GM18873 (cell line): ENCODE data around the gene BEST2.
A peak's percentile ranks its signal among the peaks of the same experiment; 100 is the strongest.
"Not testable (repeated sequence)": the region's sequence is repeated elsewhere in the genome, so short reads cannot be mapped to it uniquely, and the experiment has no call there.

Experiments used
- ATAC-seq: cut with Tn5 transposase; IDR thresholded peaks from one replicate; pipeline ENCODE4 v1.9.1; 2021; ENCODE audit warnings: mild to moderate bottlenecking, moderate library complexity, moderate number of reproducible peaks; ENCODE audit not compliant: unreplicated experiment, low FRiP score

The BEST2 gene

DNA sequence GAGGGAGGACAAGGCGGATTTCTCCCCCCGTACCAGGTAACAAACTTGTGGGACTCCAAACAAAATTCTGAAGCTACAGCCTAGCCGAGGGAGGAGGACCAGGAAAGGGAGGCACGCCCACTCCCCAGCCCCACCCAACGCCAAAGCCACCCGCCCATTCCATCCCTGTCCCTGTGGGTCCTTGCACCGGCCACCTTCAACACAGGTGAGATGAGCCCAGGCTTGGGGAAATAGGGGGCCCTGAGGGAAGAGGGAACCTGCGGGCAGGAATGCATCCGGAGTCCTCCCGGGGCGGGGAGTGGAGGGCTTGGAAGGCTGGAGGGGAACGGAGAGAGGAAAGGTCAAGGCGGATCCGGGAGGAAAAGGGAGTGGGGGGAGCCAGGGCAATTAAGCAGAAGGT, at the start of gene BEST2:
Gene BEST2, plus strand, starts transcription at position 157 of the 400 bp plus-strand sequence. CDS start 802 bp downstream, outside the sequence.
- no peak for ATAC-seq

DNA sequence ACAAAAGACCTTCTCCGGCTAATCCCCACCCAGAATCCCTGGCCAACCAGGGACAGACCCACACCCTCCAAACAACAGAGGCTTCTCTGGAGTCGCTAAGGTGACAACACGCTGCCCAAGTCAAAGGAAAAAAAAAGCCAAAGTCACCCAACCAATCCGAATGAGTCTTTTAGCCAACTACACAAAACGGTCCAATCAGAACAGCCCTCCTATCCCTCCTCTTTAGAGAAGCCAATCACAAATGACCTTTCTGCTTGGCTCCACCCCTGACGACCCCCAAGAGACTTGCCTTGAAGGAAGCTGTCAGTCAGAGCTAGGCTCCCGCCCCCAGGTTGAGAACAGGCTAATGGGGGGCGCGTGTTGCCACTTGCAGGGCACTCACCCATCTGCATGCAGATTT, 48.5 kb upstream of the BEST2 start:
- no peak for ATAC-seq

DNA sequence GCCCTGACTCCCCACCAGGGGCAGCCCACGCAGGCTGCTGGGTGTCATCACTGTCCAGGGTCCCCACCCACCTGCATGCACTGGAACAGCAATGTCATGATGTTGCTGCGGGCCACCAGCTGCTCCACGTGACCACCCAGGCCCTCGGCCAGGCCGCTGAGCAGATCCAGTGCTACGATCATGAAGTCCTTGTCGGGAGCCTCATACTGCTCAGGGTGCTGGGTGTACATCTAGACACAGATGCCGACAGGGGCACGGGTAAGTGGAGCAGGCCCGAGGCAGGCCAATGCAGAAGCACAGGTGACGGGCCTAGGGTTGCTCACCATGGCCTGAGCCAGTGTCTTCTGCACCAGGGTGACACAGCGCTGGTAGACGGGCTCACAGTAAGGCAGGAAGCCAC, 46.4 kb upstream of the BEST2 start:
- ATAC-seq = no peak

DNA sequence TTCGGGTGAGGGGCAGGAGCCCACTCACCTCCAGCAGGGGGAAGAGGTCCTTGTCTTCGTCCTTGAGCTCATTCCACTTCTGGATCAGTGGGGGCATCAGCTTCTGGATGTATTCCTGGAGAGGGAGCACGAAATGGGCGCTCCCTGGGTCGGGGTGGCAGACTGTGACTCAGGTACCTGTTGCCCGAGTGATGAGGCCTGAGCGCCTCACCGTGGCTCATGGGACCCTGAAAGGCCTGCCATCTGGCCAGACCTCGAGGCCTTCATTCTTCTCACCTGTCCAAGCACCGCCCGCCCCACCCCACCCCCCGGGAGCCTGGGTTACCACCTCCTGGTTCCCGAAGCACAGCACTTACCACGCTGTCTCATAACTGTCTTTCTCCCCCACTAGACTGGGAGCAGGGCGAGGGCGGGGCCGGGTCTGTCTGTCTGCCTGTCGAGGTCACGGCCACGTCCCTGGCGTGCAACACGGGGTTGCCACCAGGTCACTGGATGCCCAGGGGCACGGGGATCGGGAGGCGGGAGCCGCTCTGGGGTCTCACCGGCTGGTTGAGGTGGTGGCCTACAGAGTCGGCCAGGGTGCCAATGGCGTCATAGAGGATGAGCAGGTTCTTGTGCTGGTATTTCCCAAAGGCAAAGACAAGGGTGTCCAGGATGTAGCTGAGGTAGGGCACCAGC, 45.8 kb upstream of the BEST2 start:
- no peak for ATAC-seq

DNA sequence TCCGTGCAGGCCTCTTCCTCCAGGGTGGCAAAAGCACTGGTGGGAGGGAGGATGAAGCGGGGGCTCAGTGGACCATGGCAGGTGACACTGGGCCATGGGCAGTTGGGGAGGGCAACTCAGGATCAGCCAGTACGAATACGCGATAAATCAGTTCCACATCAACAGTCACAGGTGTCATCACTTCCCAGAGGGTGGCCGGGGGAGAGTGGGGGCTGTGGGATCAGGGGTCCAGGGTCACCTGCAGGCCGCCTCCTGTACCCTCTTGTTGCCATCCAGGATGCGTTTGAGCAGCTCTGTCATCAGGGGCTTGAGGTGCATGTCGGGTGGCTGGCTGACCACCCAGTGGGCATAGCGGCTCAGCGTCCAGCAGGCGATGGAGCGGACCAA, 45.3 kb upstream of the BEST2 start:
- ATAC-seq = no peak

DNA sequence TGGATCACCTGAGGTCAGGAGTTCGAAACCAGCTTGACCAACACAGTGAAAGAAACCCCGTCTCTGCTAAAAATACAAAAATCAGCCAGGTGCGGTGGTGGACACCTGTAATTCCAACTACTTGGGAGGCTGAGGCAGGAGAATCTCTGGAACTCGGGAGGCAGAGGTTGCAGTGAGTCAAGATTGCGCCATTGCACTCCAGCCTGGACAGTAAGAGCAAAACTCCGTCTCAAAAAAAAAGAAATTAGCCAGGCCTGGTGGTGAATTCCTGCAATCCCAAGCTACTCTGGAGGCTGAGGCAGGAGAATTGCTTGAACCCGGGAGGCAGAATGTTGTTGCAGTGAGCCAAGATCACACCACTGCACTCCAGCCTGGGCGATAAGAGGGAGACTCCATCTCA, 43.0 kb upstream of the BEST2 start:
- no peak for ATAC-seq

DNA sequence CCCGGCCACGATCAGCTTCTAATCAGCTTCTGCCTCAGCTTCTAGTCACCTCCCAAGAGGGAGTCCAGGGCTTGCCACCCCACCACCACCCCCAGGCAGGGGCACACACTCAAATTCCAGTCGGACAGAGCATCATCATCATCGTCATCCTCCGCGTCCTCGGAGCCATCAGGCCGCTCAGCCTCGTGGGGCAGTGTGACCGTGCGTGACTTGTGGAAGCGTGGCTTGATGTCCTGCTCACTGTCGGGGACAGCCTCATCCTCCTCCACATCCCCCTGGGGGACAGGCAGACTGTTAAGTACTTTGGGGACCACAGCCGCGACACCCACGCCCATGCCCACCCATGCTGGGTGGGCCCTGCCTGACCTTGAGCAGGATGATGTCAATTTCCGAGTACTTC, 40.4 kb upstream of the BEST2 start:
- ATAC-seq = no peak

DNA sequence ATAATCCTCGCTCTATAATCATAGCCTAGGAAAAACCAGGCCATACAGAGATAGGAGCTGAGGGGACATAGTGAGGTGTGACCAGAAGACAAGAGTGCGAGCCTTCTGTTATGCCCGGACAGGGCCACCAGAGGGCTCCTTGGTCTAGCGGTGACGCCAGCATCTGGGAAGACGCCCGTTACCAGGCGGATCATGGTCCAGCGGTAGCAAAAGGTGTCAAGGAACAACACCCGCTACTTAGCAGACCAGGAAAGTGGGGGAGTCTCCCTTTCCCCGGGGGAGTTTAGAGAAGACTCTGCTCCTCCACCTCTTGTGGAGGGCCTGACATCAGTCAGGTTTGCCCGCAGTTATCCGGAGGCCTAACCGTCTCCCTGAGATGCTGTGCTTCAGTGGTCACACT, 39.5 kb upstream of the BEST2 start:
- not testable (repeated sequence) for ATAC-seq

DNA sequence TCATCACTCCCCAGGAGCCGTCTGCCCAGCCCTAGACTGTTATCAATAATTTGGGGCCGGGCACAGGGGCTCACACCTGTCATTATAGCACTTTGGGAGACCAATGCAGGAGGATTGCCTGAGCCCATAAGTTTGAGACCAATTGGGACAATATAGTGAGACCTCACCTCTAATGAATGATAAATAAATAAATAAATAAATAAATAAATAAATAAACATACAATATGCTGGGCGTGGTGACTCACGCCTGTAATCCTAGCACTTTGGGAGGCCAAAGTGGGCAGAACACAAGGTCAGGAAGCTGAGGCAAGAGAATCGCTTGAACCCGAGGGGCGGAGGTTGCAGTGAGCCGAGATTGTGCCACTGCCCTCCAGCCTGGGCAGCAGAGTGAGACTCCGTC, 38.3 kb upstream of the BEST2 start:
- not testable (repeated sequence) for ATAC-seq

DNA sequence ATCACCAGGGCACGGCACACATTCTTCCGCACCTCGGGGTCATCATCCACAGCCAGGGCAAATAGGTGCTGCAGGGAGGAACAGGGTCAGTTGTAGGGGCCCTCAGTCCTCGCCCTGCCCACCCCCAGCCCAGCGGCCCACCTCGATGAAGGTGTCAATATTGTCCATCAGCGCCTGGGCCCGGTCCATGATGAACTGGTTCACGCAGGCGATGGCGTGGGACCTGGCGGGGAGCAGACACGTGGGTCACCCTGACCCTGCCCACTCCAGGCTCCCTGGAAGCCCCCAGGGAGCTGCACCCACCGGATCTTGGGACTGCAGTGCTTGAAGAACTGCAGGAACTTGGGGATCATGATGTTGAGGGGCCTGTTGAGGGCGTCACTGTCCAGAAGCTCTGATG, 36.5 kb upstream of the BEST2 start:
- ATAC-seq = no peak

DNA sequence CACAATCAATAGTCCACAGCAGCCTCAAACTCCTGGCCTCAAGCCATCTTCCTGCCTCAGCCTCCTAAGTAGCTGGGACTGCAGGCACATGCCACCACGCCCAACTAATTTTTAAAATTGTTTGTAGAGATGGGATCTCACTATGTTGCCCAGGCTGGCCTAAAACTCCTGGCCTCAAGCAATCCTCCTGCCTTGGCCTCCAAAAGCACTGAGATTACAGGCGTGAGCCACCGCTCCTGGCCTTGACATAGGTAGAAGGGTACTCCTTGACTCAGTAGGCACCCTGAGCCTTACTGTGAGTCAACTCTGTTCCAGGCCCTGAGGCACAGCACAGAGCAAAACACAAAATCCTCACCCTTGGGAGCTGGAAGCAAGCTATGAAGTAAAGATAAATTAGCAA, 35.7 kb upstream of the BEST2 start:
- no peak for ATAC-seq

DNA sequence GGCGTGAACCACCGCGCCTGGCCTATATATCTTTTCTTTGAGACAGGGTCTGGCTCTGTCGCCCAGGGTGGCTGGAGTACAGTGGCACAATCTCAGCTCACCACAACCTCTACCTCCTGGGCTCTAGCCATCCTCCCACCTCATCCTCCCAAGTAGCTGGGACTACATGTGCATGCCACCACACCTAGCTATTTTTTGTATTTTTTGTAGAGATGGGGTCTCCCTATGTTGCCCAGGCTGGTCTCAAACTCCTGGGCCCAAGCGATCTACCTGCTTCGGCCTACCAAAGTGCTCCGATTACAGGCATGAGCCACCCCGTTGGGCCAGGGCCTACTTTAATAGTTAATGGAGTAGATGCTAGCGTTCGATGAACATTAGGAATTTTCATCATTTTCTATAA, 31.3 kb upstream of the BEST2 start:
- no peak for ATAC-seq

DNA sequence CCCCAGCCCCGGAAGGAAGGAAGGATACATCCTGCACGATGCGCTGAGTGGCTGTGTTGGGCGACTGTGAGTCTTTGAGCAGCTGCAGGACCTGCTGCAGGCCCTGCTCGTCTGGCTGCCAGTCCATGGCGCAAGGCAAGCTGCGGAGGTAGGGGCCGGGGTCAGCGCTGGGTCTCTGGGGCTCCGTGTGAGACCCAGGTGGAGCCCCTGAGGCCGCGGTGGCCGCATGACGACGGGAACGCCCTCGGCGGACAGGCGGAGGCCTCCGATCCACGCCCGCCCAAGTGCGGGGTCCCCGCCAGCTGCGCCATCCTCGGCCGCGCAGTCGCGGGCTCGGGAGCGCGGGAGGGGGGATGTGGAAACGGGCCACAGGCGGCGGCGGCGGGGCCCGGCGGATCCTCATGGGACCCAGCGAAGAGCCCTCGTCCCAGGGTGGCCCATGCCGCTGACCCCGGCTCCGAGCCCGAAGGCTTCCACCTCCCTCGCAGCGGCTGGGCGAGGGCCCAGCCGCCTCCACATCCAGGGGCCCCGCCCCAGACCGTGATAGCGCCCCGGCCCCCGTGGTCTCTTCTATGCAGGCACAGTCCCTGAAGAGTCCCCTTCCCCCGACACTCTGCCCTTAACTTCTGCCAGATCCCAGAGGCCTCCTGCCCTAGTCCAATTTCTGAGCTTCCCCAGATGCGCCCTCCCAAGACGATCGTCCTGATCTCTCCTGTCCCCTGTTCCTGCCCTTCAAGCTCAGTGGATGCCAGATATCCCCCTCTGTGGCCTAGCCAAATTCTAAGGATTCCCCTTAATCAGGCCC, 30.5 kb upstream of the BEST2 start:
- no peak for ATAC-seq

DNA sequence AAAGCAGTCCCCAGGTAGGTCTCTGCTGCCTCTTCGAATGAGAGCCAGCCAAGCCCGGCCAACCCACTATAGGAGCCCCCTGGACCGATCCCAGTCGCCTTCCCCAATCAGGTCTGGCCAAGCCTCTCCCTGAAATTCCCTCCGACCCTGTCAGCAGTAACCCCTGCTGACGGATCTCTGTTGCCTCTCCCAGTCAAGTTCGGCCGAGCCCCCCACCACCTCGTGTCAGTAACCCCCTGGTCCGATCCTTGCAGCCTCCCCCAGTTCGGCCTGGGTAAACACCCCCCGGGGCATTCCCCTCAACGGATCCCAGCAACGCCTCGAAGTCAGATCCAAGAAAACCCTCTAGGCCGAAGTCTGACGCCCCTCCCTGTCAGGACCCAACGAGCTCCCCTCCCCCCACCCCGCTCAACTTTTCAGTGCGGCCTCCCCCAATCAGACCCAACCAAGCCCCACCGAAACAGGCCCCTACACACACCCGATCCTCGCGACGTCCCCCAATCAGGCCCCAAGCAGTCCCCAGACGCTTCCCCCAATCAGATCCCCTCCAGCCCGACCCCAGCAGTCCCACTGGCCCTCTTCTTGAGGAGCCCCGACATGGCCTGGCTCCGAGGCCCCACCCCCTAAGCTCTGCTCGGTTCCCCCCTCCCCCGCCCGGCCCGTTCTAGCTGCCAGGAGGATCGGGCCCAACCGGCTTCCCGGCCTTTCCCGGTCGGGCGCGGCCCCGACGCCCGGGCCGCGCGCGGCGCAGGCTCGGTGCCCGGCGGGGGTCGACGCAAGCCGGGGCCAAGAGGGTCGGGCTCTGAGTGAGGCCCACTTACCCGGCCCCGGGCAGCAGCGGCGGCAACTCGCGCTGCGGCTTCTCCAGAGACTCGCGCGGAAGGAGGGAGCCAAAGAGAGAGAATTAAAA, 29.7 kb upstream of the BEST2 start:
- peak; percentile 6 for ATAC-seq

DNA sequence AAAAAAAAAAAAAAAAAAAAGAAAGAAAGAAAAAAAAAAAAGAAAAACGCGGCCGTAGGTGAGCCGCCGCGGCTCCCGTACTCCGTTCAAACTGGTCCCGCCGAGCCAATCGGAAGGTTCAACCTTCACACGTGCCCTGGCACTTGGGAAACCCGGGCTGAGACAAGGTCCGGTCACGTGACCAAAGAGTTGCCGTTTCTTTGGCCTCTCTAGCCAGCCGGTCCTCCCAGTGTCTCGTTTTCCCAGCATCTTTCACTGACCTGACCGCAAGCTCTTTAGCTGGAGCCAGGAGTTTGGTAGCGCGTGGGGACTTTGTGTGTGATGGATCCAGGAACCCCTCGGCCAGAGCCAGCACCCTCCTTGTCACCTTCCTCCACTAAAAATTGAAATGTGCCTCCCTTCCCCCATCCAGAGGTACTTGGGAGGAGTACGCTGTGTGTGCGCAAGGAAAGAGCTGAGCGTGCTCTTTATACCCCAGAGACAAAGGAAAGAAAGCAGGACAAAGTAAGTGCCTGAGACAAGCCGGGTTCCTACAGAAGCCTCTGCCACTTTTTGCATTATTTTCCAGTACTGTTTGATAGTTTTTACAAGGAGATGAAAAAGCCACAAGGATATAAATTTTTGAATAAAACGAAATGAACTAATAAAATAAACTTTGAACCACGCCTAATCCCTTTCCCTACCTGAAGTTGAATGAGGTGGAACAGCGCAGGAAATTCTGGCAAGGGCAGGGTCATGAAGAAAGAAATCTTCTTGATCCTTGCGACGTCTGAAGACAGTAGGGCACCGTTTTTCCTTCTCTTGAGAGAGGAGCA, 28.8 kb upstream of the BEST2 start:
- ATAC-seq = peak; percentile 68

DNA sequence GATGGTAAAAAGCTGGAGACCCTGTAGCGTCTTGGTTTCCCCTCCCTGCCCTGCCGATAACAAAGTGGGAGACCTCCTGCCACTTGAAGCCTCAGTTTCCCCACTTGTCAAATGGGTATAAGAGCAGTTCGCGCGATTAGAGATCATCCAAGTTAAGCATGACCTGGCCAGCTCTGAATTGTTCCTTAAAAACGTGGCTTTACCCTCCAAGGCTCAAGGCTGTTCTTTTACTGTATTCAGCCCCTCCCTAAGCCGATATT, 28.3 kb upstream of the BEST2 start:
- no peak for ATAC-seq

DNA sequence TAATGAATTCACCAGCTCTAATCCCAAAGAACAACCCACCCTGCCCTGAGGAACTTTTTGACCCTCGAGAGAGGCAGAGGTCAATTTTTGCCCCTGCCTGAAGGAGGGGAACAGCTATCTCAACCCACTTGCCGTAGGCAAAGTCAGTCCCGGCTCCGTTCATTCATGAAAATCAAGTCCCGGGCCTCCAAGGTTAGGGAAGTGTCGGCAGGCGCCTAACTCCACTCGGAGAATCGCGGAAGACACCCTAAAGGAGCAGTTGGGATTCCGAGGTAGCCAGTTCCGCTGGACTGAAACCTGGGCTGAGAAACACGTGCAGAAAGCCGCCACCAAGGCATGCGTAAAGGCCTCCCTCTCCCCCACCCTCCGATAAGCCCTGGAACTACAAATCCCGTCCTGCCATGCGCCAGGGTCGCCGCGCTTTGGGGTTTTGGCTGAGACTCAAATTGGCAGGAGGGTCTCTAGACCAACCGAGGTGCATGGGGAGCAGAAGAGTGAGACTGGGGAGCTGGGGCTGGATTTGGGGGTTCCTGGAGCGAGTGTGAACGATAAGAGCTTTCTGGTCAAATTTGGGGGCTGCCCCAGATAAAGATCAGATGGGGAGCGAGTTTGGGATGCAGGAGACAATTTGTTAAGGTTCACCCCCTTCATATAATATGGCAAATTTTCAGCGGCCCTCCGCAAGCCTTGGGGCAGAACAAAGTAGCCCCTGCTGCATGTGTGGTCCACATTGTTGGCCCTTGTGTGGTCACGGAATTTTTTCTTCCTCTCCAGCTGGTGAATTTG, 27.8 kb upstream of the BEST2 start, which contains the start of gene TNPO2:
Gene TNPO2, minus strand, starts transcription at position 292 of the 786 bp plus-strand sequence. CDS start 2,955 bp downstream, outside the sequence.
- no peak for ATAC-seq

DNA sequence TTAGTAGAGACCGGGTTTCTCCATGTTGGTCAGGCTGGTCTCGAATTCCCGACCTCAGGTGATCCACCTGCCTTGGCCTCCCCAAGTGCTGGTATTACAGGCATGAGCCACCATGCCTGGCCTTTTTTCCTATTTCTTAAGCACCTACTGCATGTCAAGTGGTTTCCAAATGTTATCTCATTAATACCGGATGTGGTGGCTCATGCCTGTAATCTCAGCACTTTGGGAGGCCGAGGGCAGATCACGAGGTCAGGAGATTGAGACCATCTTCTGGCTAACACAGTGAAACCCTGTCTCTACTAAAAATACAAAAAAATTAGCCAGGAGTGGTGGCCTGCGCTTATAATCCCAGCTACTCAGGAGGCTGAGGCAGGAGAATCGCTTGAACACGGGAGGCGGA, 26.0 kb upstream of the BEST2 start:
- not testable (repeated sequence) for ATAC-seq

DNA sequence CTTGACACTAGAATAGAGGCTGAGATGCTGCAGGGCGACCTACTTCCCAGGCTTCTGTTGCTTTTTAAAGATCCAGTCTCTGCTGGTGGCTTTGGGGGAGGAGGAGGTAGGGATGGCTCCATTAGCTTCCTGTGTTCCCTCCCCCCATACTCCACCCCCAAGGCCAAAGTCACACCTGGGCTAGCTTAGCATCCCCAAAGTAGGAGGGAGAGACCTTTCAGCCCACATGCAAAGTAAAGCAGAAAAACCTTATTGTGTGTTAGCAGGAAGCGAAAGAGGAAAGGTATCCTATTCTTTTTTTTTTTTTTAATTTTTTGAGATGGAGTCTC, 24.6 kb upstream of the BEST2 start:
- no peak for ATAC-seq
